ENCODE measurements around the gene KCNE2.

DNA sequence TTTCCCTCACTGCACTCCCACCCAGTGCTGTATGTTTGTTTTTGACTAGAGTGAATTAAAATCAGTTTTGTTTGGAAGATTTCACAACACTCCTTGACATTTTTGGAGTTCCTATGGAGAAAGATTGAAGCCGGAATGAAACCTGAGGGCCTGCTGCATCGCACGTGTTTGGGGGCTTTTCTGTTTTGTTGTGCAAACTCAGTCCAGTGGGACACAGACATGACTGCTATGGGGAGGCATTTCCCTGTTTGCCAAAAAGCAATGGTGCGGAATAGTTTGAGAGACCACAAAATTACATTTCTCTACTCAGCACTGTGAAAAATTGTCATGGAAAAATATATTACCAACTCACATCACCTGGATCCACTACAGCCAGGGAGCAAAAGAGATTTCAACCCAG is 43.8 kb upstream of the KCNE2 start:
- no peak for TF ChIP-seq JUND (IDR thresholded peaks at IDR 0.05)
- TF ChIP-seq ZBTB33 (IDR thresholded peaks at IDR 0.05): no peak
- TF ChIP-seq, protein P1, sequence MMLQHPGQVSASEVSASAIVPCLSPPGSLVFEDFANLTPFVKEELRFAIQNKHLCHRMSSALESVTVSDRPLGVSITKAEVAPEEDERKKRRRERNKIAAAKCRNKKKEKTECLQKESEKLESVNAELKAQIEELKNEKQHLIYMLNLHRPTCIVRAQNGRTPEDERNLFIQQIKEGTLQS (IDR thresholded peaks at IDR 0.05): no peak
- TF ChIP-seq CTCF (IDR thresholded peaks at IDR 0.05; ENCODE audit: low read depth, low read length, missing input control): no peak
- TF ChIP-seq YY1 (IDR thresholded peaks at IDR 0.05): no peak
- TF ChIP-seq FOXA1 (IDR thresholded peaks at IDR 0.05): no peak
- TF ChIP-seq, protein P2, sequence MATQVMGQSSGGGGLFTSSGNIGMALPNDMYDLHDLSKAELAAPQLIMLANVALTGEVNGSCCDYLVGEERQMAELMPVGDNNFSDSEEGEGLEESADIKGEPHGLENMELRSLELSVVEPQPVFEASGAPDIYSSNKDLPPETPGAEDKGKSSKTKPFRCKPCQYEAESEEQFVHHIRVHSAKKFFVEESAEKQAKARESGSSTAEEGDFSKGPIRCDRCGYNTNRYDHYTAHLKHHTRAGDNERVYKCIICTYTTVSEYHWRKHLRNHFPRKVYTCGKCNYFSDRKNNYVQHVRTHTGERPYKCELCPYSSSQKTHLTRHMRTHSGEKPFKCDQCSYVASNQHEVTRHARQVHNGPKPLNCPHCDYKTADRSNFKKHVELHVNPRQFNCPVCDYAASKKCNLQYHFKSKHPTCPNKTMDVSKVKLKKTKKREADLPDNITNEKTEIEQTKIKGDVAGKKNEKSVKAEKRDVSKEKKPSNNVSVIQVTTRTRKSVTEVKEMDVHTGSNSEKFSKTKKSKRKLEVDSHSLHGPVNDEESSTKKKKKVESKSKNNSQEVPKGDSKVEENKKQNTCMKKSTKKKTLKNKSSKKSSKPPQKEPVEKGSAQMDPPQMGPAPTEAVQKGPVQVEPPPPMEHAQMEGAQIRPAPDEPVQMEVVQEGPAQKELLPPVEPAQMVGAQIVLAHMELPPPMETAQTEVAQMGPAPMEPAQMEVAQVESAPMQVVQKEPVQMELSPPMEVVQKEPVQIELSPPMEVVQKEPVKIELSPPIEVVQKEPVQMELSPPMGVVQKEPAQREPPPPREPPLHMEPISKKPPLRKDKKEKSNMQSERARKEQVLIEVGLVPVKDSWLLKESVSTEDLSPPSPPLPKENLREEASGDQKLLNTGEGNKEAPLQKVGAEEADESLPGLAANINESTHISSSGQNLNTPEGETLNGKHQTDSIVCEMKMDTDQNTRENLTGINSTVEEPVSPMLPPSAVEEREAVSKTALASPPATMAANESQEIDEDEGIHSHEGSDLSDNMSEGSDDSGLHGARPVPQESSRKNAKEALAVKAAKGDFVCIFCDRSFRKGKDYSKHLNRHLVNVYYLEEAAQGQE (IDR thresholded peaks at IDR 0.05): no peak
- TF ChIP-seq SP1 (IDR thresholded peaks at IDR 0.05): no peak
- no peak for TF ChIP-seq GABPA (IDR thresholded peaks at IDR 0.05 in 1 of 2, conservative IDR thresholded peaks at IDR 0.05 in 1 of 2)
